Measurements from ENCODE around the gene AKAP13.
A peak's percentile ranks its signal among the peaks of the same experiment; 100 is the strongest.

Gene AKAP13

DNA sequence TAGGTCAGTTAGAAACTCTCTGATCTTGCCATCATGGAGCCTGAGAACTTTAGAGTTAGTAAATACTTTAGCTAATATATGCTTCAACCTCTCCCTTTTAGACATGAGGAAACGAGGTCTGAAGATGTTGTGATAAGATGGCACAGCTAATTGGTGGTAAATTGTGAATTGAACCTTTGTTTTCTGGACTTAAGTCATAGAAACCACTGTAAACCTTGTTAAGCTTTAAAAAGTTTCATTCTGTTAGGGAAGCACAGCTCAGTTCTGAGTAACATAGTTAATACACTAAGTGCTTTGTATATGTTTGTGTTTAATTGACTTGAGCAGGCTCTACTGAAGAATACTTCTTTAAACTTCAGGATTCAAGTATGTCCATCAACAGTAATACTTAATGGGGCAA is 108.6 kb downstream of the AKAP13 start:
- DNase-seq (ENCODE audit: low read depth), result no peak
- no peak overlapping the region for H3K4me3 ChIP-seq (ENCODE audit: low read depth, low read length)

DNA sequence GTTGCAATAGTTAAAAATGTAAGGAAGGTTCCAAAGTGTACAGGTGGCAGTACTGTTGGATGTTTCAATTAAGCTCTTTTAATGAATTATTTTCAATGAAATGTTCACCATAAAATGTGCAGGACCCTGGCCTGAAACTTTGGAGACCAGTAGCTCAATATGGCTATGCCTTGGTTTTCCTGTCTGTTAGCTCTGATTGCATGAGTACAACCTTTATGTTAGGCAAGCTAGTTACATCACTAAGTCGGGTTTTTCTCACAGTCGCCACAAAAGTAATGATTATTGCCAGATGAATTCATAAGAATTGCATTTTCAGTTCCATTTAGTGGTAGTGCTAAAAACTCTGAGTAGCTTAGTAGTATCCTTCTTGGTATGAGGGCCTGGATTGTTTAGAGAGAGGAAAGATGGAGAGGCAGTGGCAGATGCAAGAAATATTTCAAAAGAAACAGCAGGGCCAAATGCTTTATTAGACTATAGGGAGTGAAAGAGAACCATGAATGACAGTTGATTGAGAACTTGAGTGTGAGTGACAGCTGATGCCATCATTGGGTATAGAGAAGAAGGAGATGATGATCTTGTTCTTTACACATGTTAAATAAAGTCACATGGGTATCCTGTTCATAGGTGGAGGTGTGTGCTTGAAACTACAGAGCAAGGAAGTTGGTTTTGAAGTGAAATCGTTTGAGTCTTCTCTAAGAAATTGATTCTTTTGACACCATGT is 109.5 kb downstream of the AKAP13 start:
- no peak for DNase-seq (ENCODE audit: low read depth)
- H3K4me3 ChIP-seq (ENCODE audit: low read depth, low read length), result no peak overlapping the region

DNA sequence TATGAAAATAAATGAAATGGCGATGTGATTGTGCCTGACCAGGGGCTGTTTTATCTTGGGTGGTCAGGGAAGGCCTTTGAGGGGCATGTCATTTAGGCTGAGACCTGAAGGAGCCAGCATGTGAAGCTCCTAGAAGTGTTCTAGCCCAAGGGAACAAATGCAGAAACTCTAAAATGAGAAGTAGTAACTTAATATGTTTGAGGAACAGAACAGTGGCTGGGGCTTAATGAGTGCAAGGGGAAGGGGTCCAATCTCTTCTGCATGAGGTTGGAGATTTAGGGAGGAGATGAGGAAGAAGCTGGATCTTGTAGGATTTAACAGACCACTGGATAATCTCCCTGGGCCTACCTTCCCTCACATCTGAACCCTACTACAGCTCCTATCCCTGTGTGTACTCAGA is 110.5 kb downstream of the AKAP13 start:
- H3K4me3 ChIP-seq (ENCODE audit: low read depth, low read length), result no peak overlapping the region
- DNase-seq (ENCODE audit: low read depth), result no peak

GRCh38 chr15:85491691-85492090 is 111.3 kb downstream of the AKAP13 start:
- DNase-seq (ENCODE audit: low read depth), result no peak

GRCh38 chr15:85492406-85492805 is 112.0 kb downstream of the AKAP13 start:
- DNase-seq (ENCODE audit: low read depth), result no peak
- no peak overlapping the region for H3K4me3 ChIP-seq (ENCODE audit: low read depth, low read length)

More at GRCh38 chr15:85491691-85492090, 111.3 kb downstream of the AKAP13 start:
- H3K4me3 ChIP-seq (ENCODE audit: low read depth, low read length), result no peak overlapping the region

GRCh38 chr15:85493260-85493659 is 112.9 kb downstream of the AKAP13 start:
- DNase-seq (ENCODE audit: low read depth), result no peak
- no peak overlapping the region for H3K4me3 ChIP-seq (ENCODE audit: low read depth, low read length)

GRCh38 chr15:85494048-85494777 is 113.8 kb downstream of the AKAP13 start:
- DNase-seq (ENCODE audit: low read depth), result peak; percentile 89

DNA sequence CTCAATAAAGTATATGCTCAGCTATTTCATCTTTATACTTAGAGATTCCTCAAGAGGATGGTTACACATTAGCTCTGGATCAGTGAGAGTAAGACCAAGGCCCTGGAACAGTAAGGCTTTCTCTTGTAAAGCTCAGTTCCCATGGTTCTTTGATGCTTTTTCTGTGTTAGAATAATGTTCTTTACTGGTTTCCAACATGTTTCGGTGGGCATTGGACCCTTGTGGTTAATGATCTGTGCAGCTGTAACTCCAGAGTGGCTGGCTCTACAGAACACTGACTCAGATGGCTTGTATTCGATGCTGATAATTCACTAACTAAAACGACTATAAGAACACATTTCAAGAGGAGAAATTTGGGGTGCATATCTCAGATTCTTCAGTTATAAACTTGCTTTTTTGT is 114.7 kb downstream of the AKAP13 start:
- H3K4me3 ChIP-seq (ENCODE audit: low read depth, low read length), result no peak overlapping the region
- no peak for DNase-seq (ENCODE audit: low read depth)

More at GRCh38 chr15:85494048-85494777, 113.8 kb downstream of the AKAP13 start:
- no peak overlapping the region for H3K4me3 ChIP-seq (ENCODE audit: low read depth, low read length)

GRCh38 chr15:85495544-85495943 is 115.1 kb downstream of the AKAP13 start:
- no peak for DNase-seq (ENCODE audit: low read depth)
- H3K4me3 ChIP-seq (ENCODE audit: low read depth, low read length), result no peak overlapping the region

DNA sequence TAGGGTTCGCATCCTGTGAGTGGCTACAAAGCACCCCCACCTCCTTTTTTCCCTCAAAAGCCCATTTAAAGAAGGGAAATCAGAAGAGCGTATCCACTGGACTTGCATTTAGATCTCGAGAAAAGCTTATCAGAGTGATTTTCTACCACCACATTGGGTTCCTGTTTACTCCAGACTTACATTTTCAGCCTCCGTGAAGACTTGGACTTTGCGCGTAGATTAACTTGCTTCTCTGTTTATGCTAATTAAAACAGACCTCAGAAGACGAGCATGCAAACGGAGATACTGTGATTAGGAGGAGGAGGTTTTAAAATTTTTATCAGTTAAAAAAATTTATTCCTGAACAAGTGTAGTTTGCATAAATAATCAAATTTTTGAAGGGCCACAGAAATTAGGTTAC is 115.7 kb downstream of the AKAP13 start:
- no peak for DNase-seq (ENCODE audit: low read depth)
- H3K4me3 ChIP-seq (ENCODE audit: low read depth, low read length), result no peak overlapping the region

DNA sequence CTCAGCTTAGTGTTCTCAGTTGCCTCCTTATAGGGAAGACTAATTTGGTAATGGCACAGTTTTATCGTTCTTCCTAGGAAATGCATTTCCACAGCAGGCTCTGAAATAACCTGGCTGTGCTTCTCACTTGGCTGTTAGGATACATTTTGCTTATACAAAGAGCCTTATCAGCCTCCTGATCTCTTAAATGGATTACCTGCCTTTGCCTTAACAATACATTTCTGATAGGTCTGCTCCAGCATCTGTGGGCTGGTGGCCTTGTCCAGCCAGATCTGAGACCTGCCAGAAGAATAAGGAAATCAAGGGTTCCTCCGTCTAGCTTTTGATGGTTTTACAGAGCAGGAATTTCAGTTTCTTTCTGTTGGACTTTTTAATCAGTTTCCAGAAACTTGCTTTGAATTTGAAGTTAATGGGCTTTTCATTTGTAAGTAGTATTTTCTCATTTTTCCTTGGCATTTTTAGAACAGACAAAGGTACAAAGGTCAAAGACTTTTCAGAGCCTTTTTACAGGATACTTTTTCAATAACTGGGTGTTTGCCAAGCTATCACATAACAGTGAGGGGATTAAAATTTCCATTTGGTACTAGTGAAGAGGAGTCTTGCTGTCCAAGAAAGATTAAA is 116.3 kb downstream of the AKAP13 start:
- H3K4me3 ChIP-seq (ENCODE audit: low read depth, low read length), result no peak overlapping the region
- DNase-seq (ENCODE audit: low read depth), result no peak

DNA sequence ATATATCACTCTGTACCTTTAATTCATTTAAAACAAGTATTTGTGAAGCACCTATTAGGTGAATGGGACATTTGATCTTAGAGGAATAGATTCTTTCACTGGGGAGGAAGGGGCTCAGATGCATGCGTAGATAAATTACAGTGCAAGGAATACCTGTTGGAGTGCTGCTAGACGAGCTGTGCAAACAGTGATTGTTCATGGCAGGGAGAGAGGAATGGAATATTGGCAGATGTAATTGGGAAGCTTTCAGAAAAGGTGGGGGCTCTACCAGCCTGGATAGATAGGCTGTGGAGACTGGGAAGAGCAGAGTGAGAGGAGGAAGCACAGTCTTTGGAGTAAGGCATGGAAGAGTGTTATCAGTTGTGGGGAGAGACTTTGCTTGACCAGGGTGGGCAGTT is 116.8 kb downstream of the AKAP13 start:
- H3K4me3 ChIP-seq (ENCODE audit: low read depth, low read length), result no peak overlapping the region
- DNase-seq (ENCODE audit: low read depth), result no peak

DNA sequence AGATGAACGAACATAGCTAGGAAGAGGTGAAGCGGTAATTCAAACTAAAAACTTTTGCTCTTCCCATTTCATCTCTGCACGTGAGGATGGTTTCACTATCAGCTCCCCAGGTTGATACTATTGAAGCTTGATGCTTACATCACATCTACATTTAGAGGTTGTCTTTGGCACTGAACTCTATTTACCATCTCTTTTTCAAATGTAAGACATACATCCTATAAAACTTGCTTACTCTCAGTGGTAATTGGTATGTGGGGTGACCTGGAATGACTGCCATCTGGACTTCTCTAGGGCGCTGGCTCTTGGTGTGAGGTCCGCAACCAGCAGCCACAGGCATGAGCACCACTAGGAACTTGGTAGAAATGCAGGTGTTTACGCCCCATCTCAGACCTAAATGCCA is 118.1 kb downstream of the AKAP13 start:
- H3K4me3 ChIP-seq (ENCODE audit: low read depth, low read length), result no peak overlapping the region
- DNase-seq (ENCODE audit: low read depth), result no peak

GRCh38 chr15:85499371-85499887 is 119.0 kb downstream of the AKAP13 start:
- H3K4me3 ChIP-seq (ENCODE audit: low read depth, low read length), result no peak overlapping the region
- DNase-seq (ENCODE audit: low read depth), result no peak

GRCh38 chr15:85500060-85500708 is 119.8 kb downstream of the AKAP13 start:
- no peak overlapping the region for H3K4me3 ChIP-seq (ENCODE audit: low read depth, low read length)
- DNase-seq (ENCODE audit: low read depth), result no peak

DNA sequence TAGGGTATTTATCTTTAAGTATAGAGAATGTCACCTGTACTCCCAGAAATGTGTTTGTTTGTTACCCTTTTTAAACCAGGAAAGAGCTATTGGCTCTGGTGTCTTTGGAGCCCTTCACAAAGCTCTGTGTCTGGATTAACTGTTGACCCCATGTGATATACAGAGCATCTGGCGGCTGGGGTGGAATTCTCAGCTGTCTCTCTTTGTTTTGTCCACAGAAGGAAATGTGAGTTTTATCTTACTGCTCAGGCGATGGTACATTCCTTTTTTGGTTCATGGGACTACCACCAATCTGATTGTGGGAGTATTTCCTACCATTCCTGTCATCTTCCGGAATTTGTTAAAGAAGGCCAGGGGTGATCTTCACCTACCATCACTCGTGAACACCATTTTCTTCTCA is 120.3 kb downstream of the AKAP13 start:
- no peak overlapping the region for H3K4me3 ChIP-seq (ENCODE audit: low read depth, low read length)
- no peak for DNase-seq (ENCODE audit: low read depth)

- H3K4me3 ChIP-seq (ENCODE audit: low read depth, low read length), result no peak overlapping the region
These were observed 121.2 kb downstream of the AKAP13 start for GRCh38 chr15:85501574-85501973.

DNA sequence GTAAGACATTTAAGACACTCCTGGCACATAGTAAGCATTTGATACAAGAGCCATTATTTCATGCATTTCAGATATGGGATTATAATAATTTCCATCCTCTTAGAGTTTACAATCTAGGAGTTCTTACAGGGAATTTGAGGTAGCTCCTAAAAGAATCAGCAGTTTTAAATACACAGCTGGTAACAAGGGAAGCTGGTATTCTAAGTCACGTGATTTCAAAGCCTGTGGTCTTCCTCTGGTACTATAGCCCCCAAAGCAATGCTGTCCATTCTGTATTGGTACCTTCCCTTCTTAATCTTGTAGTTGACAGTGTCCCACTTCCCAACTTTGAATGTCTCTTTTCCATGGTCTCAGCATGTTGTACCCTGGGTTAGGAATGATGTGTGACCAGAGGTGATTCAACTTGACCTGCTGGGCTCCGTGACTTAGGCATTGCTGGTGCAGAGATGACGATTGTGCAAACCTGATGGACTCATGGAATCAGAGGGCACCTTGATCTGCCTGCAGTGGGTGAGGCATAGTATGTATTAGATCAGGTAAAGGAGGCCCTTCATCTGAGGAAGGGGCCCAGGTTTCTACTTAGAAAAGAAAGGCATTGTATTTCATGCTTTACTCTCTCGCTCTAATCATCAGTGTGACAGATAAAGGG is 122.9 kb downstream of the AKAP13 start:
- no peak overlapping the region for H3K4me3 ChIP-seq (ENCODE audit: low read depth, low read length)
- no peak for DNase-seq (ENCODE audit: low read depth)

More at GRCh38 chr15:85501574-85501973, 121.2 kb downstream of the AKAP13 start:
- no peak for DNase-seq (ENCODE audit: low read depth)
